ENCODE results near the gene STMN3.

DNA sequence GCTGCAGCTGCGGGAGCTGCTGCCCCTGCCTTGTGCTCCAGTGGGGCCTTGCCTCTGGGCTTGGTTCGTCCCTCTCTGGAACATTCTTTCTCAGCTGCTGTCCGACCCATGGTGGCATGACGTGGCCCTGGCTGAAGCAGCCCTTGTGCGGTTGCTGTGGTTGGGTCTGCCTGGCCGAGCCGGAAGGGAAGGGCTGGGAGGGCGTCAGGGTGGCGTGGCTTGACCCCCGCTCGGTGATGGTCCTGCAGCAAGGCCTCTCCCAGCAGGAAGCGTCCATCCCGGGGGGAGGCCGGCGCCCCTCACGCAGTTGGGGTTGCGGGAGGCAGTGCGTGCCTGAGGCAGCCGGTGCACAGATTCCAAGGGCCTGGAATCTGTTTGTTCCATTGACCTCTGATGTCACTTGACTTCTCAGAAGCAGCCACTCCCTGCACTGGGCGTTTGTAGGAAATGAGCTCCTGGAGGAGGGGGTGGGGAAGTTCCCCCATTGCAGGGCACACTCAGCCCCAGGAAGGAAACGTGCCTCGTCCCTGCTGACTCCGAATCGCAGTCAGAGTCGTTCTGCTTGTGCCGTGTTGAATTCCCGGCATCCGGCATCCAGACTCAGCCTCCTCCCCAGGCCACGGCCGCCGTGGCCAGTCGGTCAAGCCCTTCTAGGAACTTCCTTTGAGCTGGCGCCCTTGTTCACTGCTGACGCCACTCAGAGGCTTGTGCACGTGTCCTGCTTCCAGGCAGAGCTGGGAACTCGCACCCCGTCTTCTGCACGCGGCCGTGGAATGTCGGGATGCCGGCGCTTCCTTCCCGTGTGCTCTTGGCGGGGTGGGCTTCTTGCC lies 33.5 kb upstream of the STMN3 start:
- TF ChIP-seq POLR2A (IDR thresholded peaks at IDR 0.05), result peak; percentile 14 to 45
- TF ChIP-seq, protein P1, sequence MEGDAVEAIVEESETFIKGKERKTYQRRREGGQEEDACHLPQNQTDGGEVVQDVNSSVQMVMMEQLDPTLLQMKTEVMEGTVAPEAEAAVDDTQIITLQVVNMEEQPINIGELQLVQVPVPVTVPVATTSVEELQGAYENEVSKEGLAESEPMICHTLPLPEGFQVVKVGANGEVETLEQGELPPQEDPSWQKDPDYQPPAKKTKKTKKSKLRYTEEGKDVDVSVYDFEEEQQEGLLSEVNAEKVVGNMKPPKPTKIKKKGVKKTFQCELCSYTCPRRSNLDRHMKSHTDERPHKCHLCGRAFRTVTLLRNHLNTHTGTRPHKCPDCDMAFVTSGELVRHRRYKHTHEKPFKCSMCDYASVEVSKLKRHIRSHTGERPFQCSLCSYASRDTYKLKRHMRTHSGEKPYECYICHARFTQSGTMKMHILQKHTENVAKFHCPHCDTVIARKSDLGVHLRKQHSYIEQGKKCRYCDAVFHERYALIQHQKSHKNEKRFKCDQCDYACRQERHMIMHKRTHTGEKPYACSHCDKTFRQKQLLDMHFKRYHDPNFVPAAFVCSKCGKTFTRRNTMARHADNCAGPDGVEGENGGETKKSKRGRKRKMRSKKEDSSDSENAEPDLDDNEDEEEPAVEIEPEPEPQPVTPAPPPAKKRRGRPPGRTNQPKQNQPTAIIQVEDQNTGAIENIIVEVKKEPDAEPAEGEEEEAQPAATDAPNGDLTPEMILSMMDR (IDR thresholded peaks at IDR 0.05 in 4 of 5, conservative IDR thresholded peaks at IDR 0.05 in 1 of 5), result no peak

Measured in gastrocnemius medialis (tissue), 4 donors.